LNCaP clone FGC (cell line): ENCODE results near the gene TESMIN.

ENCODE experiments used
- DNase-seq: peaks from one replicate; pipeline ENCODE4 v3.0.0-alpha.2; 2011; ENCODE audit warnings: low read depth
- H3K4me3 ChIP-seq: 2 replicates; pipeline ENCODE4 v1.5.1; 2011; ENCODE audit warnings: mild to moderate bottlenecking, low read depth, low read length, control low read depth
- CTCF ChIP-seq: IDR thresholded peaks from 2 replicates; pipeline ENCODE4 v1.5.1; 2012; ENCODE audit warnings: mild to moderate bottlenecking; ENCODE audit not compliant: control insufficient read depth, insufficient read depth; ENCODE audit errors: extremely low read depth

The TESMIN gene

DNA sequence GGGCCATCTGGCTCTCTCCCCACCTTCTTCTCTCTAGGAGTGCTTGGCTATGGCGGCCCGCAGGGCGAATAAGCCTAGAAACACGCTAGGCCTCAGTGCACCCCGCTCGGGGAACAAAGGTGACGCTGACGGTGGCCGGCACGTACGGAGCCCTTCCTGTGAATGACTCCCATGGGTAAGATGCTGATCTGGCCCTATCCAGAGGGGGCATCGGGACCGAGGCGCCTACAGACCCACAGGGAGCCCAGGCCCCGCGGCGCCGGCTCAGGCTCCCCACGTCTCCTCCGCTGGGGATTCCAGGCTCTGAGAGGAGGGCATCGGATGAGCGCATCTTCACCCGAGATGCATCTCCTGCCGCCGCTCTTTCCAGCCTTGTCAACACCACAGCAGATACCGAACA lies 31.4 kb upstream of the TESMIN start:
- TF ChIP-seq CTCF: no peak
- no peak overlapping the region for H3K4me3 ChIP-seq
- DNase-seq: no peak

GRCh38 chr11:68780829-68781228 lies 29.5 kb upstream of the TESMIN start:
- TF ChIP-seq CTCF: no peak

GRCh38 chr11:68778205-68778604 lies 26.9 kb upstream of the TESMIN start:
- no peak for TF ChIP-seq CTCF
- no peak overlapping the region for H3K4me3 ChIP-seq
- no peak for DNase-seq

More at GRCh38 chr11:68780829-68781228, 29.5 kb upstream of the TESMIN start:
- no peak overlapping the region for H3K4me3 ChIP-seq
- peak; percentile 2 for DNase-seq

- DNase-seq: no peak
- no peak overlapping the region for H3K4me3 ChIP-seq
- TF ChIP-seq CTCF: no peak
Measured at GRCh38 chr11:68776442-68777235, 25.3 kb upstream of the TESMIN start.

DNA sequence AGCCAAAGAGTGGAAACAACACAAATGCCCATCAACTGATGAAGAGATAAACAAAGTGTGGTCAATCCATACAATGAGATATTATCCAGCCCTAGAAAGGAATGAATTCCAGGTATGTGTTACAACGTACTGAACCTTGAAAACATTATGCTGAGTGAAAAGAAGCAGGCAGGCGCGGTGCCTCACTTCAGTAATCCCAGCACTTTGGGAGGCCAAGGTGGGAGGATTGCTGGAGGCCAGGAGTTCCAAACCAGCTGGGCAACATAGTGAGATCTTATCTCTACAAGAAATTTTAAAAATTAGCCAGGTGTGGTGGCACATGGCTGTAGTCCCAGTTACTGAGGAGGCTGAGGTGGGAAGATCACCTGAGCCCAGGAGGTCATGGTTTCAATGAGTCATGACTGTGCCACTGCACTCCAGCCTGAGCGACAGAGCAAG lies 24.6 kb upstream of the TESMIN start:
- DNase-seq: no peak
- no peak overlapping the region for H3K4me3 ChIP-seq
- TF ChIP-seq CTCF: no peak

DNA sequence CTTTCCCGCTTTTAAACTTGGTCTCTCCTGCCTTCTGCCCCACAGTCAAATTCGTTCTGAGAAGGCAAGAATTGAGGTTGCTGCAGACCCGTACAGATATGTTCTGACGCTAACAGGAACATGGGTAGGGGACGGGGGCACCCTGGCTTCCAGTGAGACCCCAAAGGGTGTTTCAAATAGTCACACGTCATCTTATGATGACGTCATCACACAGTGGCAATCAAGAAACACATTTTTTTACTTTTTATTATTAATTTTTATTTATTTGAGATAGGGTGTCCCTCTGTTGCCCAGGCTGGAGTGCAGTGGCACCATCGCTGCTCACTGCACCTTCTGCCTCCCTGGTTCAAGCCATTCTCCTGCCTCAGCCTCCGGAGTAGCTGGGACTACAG lies 22.9 kb upstream of the TESMIN start:
- no peak overlapping the region for H3K4me3 ChIP-seq
- no peak for DNase-seq
- no peak for TF ChIP-seq CTCF
